22Rv1 (cell line): ENCODE data around the gene TBL1XR1.

Experiments
- CTCF ChIP-seq: fragments of 450-650 bp; IDR thresholded peaks from 2 replicates; pipeline ENCODE4 v1.5.1; 2017; ENCODE audit warnings: mild to moderate bottlenecking
- ZFX ChIP-seq: fragments of 450-650 bp; IDR thresholded peaks from 2 replicates; pipeline ENCODE4 v1.6.1; 2017; ENCODE audit warnings: antibody characterized with exemption, borderline replicate concordance

GRCh38 chr3:177108648-177109047, 88.6 kb downstream of the TBL1XR1 start:
- TF ChIP-seq CTCF: no peak
- TF ChIP-seq ZFX: no peak
